A549 (cell line): ENCODE results near the gene SKA3.

Experiments used
- CHD2 ChIP-seq: fragments of 150-350 bp; IDR thresholded peaks from 2 replicates; pipeline ENCODE4 v1.6.1; 2014; ENCODE audit warnings: low read length; ENCODE audit not compliant: partially characterized antibody
- NR3C1 ChIP-seq: fragments of >200 bp; sonication (Bioruptor Twin); formaldehyde crosslinking; IDR thresholded peaks from 3 replicates; pipeline ENCODE4 v1.6.1; 2017
- TF ChIP-seq, protein P1 (sequence below): IDR thresholded peaks from 2 replicates; pipeline ENCODE4 v1.6.1; 2012
- TF ChIP-seq, protein P2 (sequence below): fragments of >200 bp; sonication (Bioruptor Twin); formaldehyde crosslinking; IDR thresholded peaks from 3 replicates; pipeline ENCODE4 v1.5.1; 2016
- TF ChIP-seq, protein P3 (sequence below): fragments of 450-650 bp; IDR thresholded peaks from 2 replicates; pipeline ENCODE4 v1.6.1; 2014; ENCODE audit warnings: antibody characterized with exemption

DNA sequence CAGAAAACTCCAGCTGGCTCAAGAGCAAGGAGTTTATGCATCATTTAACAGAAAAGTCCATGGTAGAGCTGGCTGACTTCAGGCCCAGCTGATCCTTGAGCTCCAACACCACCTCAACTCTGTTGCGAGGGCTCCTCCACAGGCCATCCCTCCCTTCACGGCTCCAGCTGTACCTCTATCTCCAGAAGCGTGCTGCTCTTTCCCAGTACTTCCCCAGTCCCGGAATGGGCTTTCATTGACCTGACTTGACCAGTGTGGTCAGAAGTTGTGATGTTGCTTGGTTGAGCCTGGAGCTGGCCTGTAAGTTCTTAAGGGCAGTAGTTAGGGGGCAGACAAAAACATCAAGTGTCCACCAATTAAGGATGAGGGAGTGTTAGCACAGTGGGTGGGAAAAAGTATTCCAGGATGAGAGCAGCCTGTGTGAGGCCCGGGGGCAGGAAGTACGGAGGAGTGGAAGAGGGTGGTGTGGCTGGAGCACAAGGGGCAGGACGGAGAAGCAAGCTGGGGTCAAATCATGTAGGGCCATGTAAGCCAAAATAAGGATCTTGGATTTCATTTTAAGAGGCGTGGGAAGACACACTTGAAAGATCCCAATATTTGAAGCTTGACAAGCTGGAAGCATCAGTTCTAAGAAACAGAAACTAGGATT, 24.0 kb downstream of the SKA3 start:
- TF ChIP-seq CHD2 (no peak), NR3C1 (no peak)
- TF ChIP-seq, protein P1, sequence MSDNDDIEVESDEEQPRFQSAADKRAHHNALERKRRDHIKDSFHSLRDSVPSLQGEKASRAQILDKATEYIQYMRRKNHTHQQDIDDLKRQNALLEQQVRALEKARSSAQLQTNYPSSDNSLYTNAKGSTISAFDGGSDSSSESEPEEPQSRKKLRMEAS: no peak
- TF ChIP-seq, protein P2, sequence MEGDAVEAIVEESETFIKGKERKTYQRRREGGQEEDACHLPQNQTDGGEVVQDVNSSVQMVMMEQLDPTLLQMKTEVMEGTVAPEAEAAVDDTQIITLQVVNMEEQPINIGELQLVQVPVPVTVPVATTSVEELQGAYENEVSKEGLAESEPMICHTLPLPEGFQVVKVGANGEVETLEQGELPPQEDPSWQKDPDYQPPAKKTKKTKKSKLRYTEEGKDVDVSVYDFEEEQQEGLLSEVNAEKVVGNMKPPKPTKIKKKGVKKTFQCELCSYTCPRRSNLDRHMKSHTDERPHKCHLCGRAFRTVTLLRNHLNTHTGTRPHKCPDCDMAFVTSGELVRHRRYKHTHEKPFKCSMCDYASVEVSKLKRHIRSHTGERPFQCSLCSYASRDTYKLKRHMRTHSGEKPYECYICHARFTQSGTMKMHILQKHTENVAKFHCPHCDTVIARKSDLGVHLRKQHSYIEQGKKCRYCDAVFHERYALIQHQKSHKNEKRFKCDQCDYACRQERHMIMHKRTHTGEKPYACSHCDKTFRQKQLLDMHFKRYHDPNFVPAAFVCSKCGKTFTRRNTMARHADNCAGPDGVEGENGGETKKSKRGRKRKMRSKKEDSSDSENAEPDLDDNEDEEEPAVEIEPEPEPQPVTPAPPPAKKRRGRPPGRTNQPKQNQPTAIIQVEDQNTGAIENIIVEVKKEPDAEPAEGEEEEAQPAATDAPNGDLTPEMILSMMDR: no peak
- TF ChIP-seq, protein P3, sequence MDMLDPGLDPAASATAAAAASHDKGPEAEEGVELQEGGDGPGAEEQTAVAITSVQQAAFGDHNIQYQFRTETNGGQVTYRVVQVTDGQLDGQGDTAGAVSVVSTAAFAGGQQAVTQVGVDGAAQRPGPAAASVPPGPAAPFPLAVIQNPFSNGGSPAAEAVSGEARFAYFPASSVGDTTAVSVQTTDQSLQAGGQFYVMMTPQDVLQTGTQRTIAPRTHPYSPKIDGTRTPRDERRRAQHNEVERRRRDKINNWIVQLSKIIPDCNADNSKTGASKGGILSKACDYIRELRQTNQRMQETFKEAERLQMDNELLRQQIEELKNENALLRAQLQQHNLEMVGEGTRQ: no peak
